GM12878 (cell line): ENCODE measurements around the gene SLC39A6. TPM values are rescaled to one million over a fixed set of nuclear protein-coding genes. Genes with fewer than 3 reads are reported as not detected.
"Not testable (repeated sequence)": the region's sequence is repeated elsewhere in the genome, so short reads cannot be mapped to it uniquely, and the experiment has no call there.

Source experiments
- ATAC-seq: fragments of 200-7000 bp; cut with Tn5 transposase; 3 replicates; pipeline ENCODE4 v1.9.1; 2020; ENCODE audit warnings: mild to moderate bottlenecking, moderate library complexity
- BruUV-seq: library from RNA; stranded (reverse); fragments of 400-500 nt; replicated peaks from 2 replicates; lab custom pipeline; 2021; lab: Mats Ljungman, UMichigan
- CTCF ChIA-PET: fragments of 300-600 bp; sonication (Branson Sonifier 250); formaldehyde crosslinking; extraction: SDS; loops from one replicate; lab custom pipeline; 2021; ENCODE audit warnings: inconsistent platforms; lab: Yijun Ruan, JAX
- POLR2A ChIA-PET: fragments of 350-600 bp; formaldehyde crosslinking; extraction: SDS; loops from one replicate; lab custom pipeline; 2021; ENCODE audit warnings: inconsistent platforms; lab: Charles Lee
- RAD21 ChIA-PET: fragments of 300-600 bp; sonication (Branson Sonifier 250); formaldehyde crosslinking; loops from one replicate; lab custom pipeline; 2023; ENCODE audit warnings: antibody characterized with exemption; ENCODE audit not compliant: unreplicated experiment; lab: Charles Lee
- SMC1A ChIA-PET: fragments of 300-600 bp; sonication (Branson Sonifier 250); formaldehyde crosslinking; loops from one replicate; lab custom pipeline; 2023; ENCODE audit not compliant: unreplicated experiment, uncharacterized antibody; lab: Charles Lee
- DNase-seq: peaks from one replicate; pipeline ENCODE4 v3.0.0-alpha.2; 2011; ENCODE audit warnings: low read depth, low spot score
- FAIRE-seq: peaks from 3 replicates; lab custom pipeline; 2011; peaks lifted over from hg19 to GRCh38; lab: Jason Lieb, UNC
- H2AFZ ChIP-seq: 2 replicates; pipeline ENCODE4 v1.6.0; 2011; ENCODE audit warnings: low read depth, low read length, control low read depth; ENCODE audit not compliant: control insufficient read depth
- H3K27ac ChIP-seq: 2 replicates; pipeline ENCODE4 v1.5.1; 2011; ENCODE audit warnings: control low read depth; ENCODE audit not compliant: control insufficient read depth, insufficient read depth
- H3K27me3 ChIP-seq, 2 experiments: replicated peaks in 1 of 2; 2 replicates each; pipeline versions ENCODE4 v1.6.0 to v1.6.1; 2011; ENCODE audit warnings: low read length in 1 of 2; ENCODE audit not compliant: control insufficient read depth in 2 of 2, insufficient read depth in 2 of 2
- H3K36me3 ChIP-seq, 2 experiments: 2 replicates each; pipeline ENCODE4 v1.5.1; 2011; ENCODE audit warnings: low read length in 1 of 2; ENCODE audit not compliant: control insufficient read depth in 2 of 2, insufficient read depth in 2 of 2
- H3K4me1 ChIP-seq: 2 replicates; pipeline ENCODE4 v1.6.1; 2011; ENCODE audit warnings: mild to moderate bottlenecking, low read length, moderate library complexity, mixed read lengths; ENCODE audit not compliant: control insufficient read depth, insufficient read depth
- H3K4me2 ChIP-seq: 2 replicates; pipeline ENCODE4 v1.6.0; 2011; ENCODE audit warnings: control low read depth; ENCODE audit not compliant: control insufficient read depth, insufficient read depth
- H3K4me3 ChIP-seq: fragments of 200-600 bp; sonication (generic); 2 replicates; pipeline ENCODE4 v1.5.1; 2016
- H3K79me2 ChIP-seq: 2 replicates; pipeline ENCODE4 v1.6.0; 2011; ENCODE audit warnings: low read length; ENCODE audit not compliant: control insufficient read depth, insufficient read depth
- H3K9ac ChIP-seq: 2 replicates; pipeline ENCODE4 v1.8.0; 2011; ENCODE audit warnings: low read length, control low read depth, mixed read lengths; ENCODE audit not compliant: control insufficient read depth, insufficient read depth
- H3K9me3 ChIP-seq: replicated peaks from 3 replicates; pipeline ENCODE4 v1.5.1; 2011; ENCODE audit warnings: mild to moderate bottlenecking, low read length; ENCODE audit not compliant: control insufficient read depth, insufficient read depth
- H4K20me1 ChIP-seq: 2 replicates; pipeline ENCODE4 v1.6.0; 2011; ENCODE audit not compliant: control insufficient read depth, insufficient read depth
- CHD1 ChIP-seq: IDR thresholded peaks from 2 replicates; pipeline ENCODE4 v1.6.1; 2012; ENCODE audit warnings: low read depth, low read length, improper control_type of control experiment
- WGBS: methylation state at CpG from one replicate; pipeline ENCODE4 v1.1.6; 2016; ENCODE audit warnings: low lambda C conversion rate; ENCODE audit not compliant: insufficient replicate concordance, insufficient coverage; ENCODE audit errors: missing lambda C conversion rate; 5-methylcytosine and 5-hydroxymethylcytosine counted together
- in situ Hi-C: fragments of 300-500 bp; cut with MboI; formaldehyde crosslinking; loops from 9 replicates; pipeline ENCODE4 v1.14.3; 2018; ENCODE audit warnings: mixed read lengths
- intact Hi-C: fragments of 100-400 bp; cut with micrococcal nuclease; formaldehyde crosslinking; loops from one replicate; pipeline ENCODE4 v1.14.2; 2022; ENCODE audit not compliant: unreplicated experiment
- polyA plus RNA-seq, 11 experiments: library from polyadenylated mRNA; depleted of rRNA in 4 of 11; unstranded in 6 of 11; stranded (reverse) in 5 of 11; fragments of >200 nt; fragmentation: Nextera tagmentation in 4 of 11; fragmentation: Illumina TruSeq in 1 of 11; extraction: Ambion mirVana in 4 of 11; extraction: Trizol in 1 of 11; gene quantifications; 1 replicate in 1 of 11; 2 replicates in 10 of 11; pipeline versions ENCODE4 v1.2.1 to v1.2.3, GENCODE V29; 2011 to 2016; ENCODE audit warnings: inconsistent platforms in 2 of 11, missing spikeins in 2 of 11, low read depth in 1 of 11
- total RNA-seq, 4 experiments: library from RNA; depleted of rRNA in 3 of 4; stranded (reverse); fragments of >200 nt in 3 of 4; fragmentation: Illumina TruSeq in 1 of 4; extraction: Trizol in 1 of 4; gene quantifications; 2 replicates each; pipeline versions ENCODE4 v1.2.1 to v1.2.3, GENCODE V29; 2013 to 2021
- TF ChIP-seq, protein P1 (sequence below): fragments of 450-650 bp; IDR thresholded peaks from 2 replicates; pipeline ENCODE4 v1.6.1; 2017; ENCODE audit warnings: mild to moderate bottlenecking, low read depth, inconsistent platforms; ENCODE audit not compliant: poor library complexity, severe bottlenecking
- TF ChIP-seq, protein P2 (sequence below): fragments of 450-650 bp; IDR thresholded peaks from 2 replicates; pipeline ENCODE4 v1.6.1; 2017; ENCODE audit warnings: antibody characterized with exemption, mild to moderate bottlenecking, moderate library complexity

Gene SLC39A6
- total and polyA plus RNA-seq, 10 of the 15 experiments (the other 5 are each of a cell fraction or from before 2014, with no cell fraction given), result 12.4 to 65.9 (median 41.3) TPM

DNA sequence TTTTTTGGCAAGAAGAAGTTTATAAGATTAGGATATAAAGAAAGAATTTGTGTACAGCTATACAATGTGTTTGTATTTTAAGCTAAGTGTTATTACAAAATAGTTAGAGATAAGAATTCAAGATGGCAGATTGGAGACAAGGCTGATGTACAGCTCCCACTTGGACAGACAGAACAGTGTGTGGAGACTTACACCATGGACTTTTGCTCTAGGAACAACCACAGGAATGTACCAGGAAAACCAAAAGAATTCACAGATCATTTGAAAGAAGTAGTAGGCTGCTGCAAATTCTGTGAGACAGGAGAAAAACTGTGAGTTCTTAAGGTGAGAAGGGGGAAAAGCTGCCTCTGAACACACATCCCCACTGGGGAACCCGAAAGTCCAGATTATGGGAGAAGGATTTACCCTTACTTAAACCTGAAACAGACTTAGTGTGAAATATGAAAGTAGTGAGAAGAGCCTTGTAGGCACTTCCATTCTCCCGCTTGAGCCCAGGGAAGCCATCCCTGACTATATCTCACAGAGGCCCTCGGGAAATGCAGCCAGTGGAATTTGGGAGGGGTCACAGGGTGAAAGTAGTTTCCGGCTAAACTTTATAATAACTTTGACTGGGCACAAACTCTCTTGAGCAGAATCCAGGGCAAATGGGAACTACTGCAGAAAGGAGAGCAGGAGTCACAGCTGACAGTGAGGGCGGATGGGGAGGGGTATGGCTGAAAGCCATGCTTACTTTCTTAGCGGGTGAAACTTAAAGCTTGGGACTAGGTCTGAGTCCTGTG lies 50.2 kb downstream of the SLC39A6 start:
- no peak overlapping the region for H3K4me3 ChIP-seq
- in situ Hi-C loops, result no loop called here
- WGBS, result 61% methylated on average over 6 of the region's 6 CpGs
- H3K9me3 ChIP-seq, result peaks cover 2% of the 10 kb centered on the region
- no peak overlapping the region for H2AFZ ChIP-seq
- H3K9ac ChIP-seq, result no peak overlapping the region
- ChIA-PET RAD21 (no interaction called here), SMC1A (interaction anchor here (1.2 to 1.4 kb wide), 4 partner anchors 17 to 601 kb away, joined by 3 to 5 read pairs (median 4); no protein-coding TSS in a partner anchor), CTCF (interaction anchor here (1.3 kb wide), 1 partner anchor 206 kb away, joined by 3 read pairs; no protein-coding TSS in a partner anchor), POLR2A (interaction anchor here (0.7 kb wide), 1 partner anchor 787 kb away, joined by 3 read pairs; no protein-coding TSS in a partner anchor)
- H3K79me2 ChIP-seq, result no peaks in the 10 kb centered on the region
- no peak overlapping the region for H3K4me2 ChIP-seq
- intact Hi-C loops, result no loop called here
- TF ChIP-seq, protein P1, sequence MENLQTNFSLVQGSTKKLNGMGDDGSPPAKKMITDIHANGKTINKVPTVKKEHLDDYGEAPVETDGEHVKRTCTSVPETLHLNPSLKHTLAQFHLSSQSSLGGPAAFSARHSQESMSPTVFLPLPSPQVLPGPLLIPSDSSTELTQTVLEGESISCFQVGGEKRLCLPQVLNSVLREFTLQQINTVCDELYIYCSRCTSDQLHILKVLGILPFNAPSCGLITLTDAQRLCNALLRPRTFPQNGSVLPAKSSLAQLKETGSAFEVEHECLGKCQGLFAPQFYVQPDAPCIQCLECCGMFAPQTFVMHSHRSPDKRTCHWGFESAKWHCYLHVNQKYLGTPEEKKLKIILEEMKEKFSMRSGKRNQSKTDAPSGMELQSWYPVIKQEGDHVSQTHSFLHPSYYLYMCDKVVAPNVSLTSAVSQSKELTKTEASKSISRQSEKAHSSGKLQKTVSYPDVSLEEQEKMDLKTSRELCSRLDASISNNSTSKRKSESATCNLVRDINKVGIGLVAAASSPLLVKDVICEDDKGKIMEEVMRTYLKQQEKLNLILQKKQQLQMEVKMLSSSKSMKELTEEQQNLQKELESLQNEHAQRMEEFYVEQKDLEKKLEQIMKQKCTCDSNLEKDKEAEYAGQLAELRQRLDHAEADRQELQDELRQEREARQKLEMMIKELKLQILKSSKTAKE, result no peak
- TF ChIP-seq, protein P2, sequence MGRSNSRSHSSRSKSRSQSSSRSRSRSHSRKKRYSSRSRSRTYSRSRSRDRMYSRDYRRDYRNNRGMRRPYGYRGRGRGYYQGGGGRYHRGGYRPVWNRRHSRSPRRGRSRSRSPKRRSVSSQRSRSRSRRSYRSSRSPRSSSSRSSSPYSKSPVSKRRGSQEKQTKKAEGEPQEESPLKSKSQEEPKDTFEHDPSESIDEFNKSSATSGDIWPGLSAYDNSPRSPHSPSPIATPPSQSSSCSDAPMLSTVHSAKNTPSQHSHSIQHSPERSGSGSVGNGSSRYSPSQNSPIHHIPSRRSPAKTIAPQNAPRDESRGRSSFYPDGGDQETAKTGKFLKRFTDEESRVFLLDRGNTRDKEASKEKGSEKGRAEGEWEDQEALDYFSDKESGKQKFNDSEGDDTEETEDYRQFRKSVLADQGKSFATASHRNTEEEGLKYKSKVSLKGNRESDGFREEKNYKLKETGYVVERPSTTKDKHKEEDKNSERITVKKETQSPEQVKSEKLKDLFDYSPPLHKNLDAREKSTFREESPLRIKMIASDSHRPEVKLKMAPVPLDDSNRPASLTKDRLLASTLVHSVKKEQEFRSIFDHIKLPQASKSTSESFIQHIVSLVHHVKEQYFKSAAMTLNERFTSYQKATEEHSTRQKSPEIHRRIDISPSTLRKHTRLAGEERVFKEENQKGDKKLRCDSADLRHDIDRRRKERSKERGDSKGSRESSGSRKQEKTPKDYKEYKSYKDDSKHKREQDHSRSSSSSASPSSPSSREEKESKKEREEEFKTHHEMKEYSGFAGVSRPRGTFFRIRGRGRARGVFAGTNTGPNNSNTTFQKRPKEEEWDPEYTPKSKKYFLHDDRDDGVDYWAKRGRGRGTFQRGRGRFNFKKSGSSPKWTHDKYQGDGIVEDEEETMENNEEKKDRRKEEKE, result no peak
- no peak for TF ChIP-seq CHD1
- no peaks in the 10 kb centered on the region for H3K36me3 ChIP-seq
- no peak for ATAC-seq
- H3K4me1 ChIP-seq, result no peaks in the 10 kb centered on the region
- no TSS peak for BruUV-seq
- FAIRE-seq, result no peak
- no peaks in the 10 kb centered on the region for H4K20me1 ChIP-seq
- H3K27ac ChIP-seq, result no peak overlapping the region
- no peaks in the 10 kb centered on the region for H3K27me3 ChIP-seq
- no peak for DNase-seq

DNA sequence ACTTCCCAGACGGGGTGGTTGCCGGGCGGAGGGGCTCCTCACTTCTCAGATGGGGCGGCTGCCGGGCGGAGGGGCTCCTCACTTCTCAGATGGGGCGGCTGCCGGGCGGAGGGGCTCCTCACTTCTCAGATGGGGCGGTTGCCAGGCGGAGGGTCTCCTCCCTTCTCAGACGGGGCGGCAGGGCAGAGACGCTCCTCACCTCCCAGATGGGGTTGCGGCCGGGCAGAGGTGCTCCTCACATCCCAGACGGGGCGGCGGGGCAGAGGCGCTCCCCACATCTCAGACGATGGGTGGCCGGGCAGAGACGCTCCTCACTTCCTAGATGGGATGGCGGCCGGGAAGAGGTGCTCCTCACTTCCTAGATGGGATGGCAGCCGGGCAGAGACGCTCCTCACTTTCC lies 51.4 kb downstream of the SLC39A6 start:
- H3K4me1 ChIP-seq, CTCF ChIA-PET, H3K4me3 ChIP-seq, H3K4me2 ChIP-seq, H2AFZ ChIP-seq, DNase-seq, H4K20me1 ChIP-seq, H3K27ac ChIP-seq, H3K9ac ChIP-seq, BruUV-seq, H3K9me3 ChIP-seq, POLR2A ChIA-PET, H3K36me3 ChIP-seq, FAIRE-seq, ATAC-seq, in situ Hi-C loops, RAD21 ChIA-PET, intact Hi-C loops, H3K79me2 ChIP-seq, SMC1A ChIA-PET, H3K27me3 ChIP-seq: not testable (repeated sequence)
- WGBS, result 98% methylated on average over 12 of the region's 27 CpGs
